Naive thymus-derived CD4-positive, alpha-beta T cell (primary cell): Measurements from ENCODE around the gene DCLRE1C. TPM values are rescaled to one million over a fixed set of nuclear protein-coding genes. Genes with fewer than 3 reads are reported as not detected.

ENCODE experiments used
- ATAC-seq: fragments of 150-1000 bp; cut with Tn5 transposase; 2 replicates; pipeline ENCODE4 v1.10.0; 2021; ENCODE audit warnings: mild to moderate bottlenecking, moderate library complexity
- CTCF ChIA-PET: fragments of 350-600 bp; sonication (Branson Sonifier 250); formaldehyde crosslinking; loops from one replicate; lab custom pipeline; 2021; ENCODE audit warnings: antibody characterized with exemption; lab: Charles Lee
- POLR2A ChIA-PET: fragments of 350-600 bp; sonication (Branson Sonifier 250); formaldehyde crosslinking; loops from one replicate; lab custom pipeline; 2021; ENCODE audit warnings: antibody characterized with exemption, inconsistent platforms; lab: Charles Lee
- DNase-seq, 9 donors: peaks; one replicate each; pipeline versions ENCODE4 v3.0.0 to v3.0.0-alpha.2; 2020 to 2022; ENCODE audit warnings: mixed read lengths in 1 of 9
- H3K27ac ChIP-seq: one replicate; pipeline ENCODE4 v1.7.0; 2013; ENCODE audit warnings: mild to moderate bottlenecking, low read depth, low read length, moderate library complexity
- H3K27me3 ChIP-seq, 2 donors: one replicate each; pipeline ENCODE4 v1.7.0; 2013; ENCODE audit warnings: low read length in 2 of 2, mild to moderate bottlenecking in 2 of 2, moderate library complexity in 2 of 2; ENCODE audit not compliant: control insufficient read depth in 2 of 2, insufficient read depth in 2 of 2
- H3K36me3 ChIP-seq, 3 experiments: 1 replicate in 2 of 3; 2 replicates in 1 of 3; pipeline ENCODE4 v1.7.0; 2013; ENCODE audit warnings: low read length in 3 of 3, mild to moderate bottlenecking in 3 of 3, moderate library complexity in 1 of 3; ENCODE audit not compliant: insufficient read depth in 3 of 3, control insufficient read depth in 2 of 3
- H3K4me1 ChIP-seq, 2 donors: one replicate each; pipeline ENCODE4 v1.7.0; 2013; ENCODE audit warnings: low read length in 2 of 2, mild to moderate bottlenecking in 2 of 2, moderate library complexity in 1 of 2; ENCODE audit not compliant: control insufficient read depth in 2 of 2, insufficient read depth in 2 of 2
- H3K4me3 ChIP-seq: 2 replicates; pipeline ENCODE4 v1.7.0; 2013; ENCODE audit warnings: mild to moderate bottlenecking, low read length
- H3K9me3 ChIP-seq, 3 experiments: 1 replicate in 2 of 3; 2 replicates in 1 of 3; pipeline ENCODE4 v1.7.0; 2013; ENCODE audit warnings: low read length in 3 of 3; ENCODE audit not compliant: control insufficient read depth in 2 of 3
- H3K27ac Mint-ChIP-seq, 9 donors: one replicate each; pipeline ENCODE4 v1.8.0; 2020 to 2022; ENCODE audit warnings: mixed read lengths in 9 of 9, mild to moderate bottlenecking in 8 of 9, moderate library complexity in 5 of 9, inconsistent platforms in 2 of 9
- H3K27me3 Mint-ChIP-seq, 5 donors: one replicate each; pipeline ENCODE4 v1.8.0; 2021 to 2022; ENCODE audit warnings: mixed read lengths in 5 of 5, mild to moderate bottlenecking in 1 of 5
- H3K36me3 Mint-ChIP-seq, 5 donors: one replicate each; pipeline ENCODE4 v1.8.0; 2020 to 2022; ENCODE audit warnings: mixed read lengths in 5 of 5, mild to moderate bottlenecking in 3 of 5, inconsistent platforms in 1 of 5
- H3K4me1 Mint-ChIP-seq, 7 donors: one replicate each; pipeline ENCODE4 v1.8.0; 2020 to 2022; ENCODE audit warnings: mixed read lengths in 7 of 7, mild to moderate bottlenecking in 3 of 7, inconsistent platforms in 1 of 7
- H3K4me3 Mint-ChIP-seq, 10 donors: one replicate each; pipeline ENCODE4 v1.8.0; 2020 to 2022; ENCODE audit warnings: mild to moderate bottlenecking in 10 of 10, mixed read lengths in 10 of 10, moderate library complexity in 6 of 10, inconsistent platforms in 2 of 10
- H3K9me3 Mint-ChIP-seq, 11 donors: one replicate each; pipeline ENCODE4 v1.8.0; 2020 to 2022; ENCODE audit warnings: mixed read lengths in 11 of 11, mild to moderate bottlenecking in 4 of 11, inconsistent platforms in 1 of 11, moderate library complexity in 1 of 11
- intact Hi-C, 2 donors: fragments of 100-400 bp; cut with micrococcal nuclease; formaldehyde crosslinking; loops; one replicate each; pipeline ENCODE4 v1.15.1; 2023
- polyA plus RNA-seq, 2 donors: library from polyadenylated mRNA; unstranded; fragments of 300-500 nt; fragmentation: Illumina TruSeq; gene quantifications; one replicate each; pipeline ENCODE4 v1.2.3, GENCODE V29; 2021
- total RNA-seq, 6 experiments: library from RNA in 5 of 6; stranded (reverse) in 5 of 6; gene quantifications; 1 replicate in 5 of 6; 2 replicates in 1 of 6; pipeline ENCODE4 v1.2.3 and lab custom pipeline; 2021 to 2026

The DCLRE1C gene
- total and polyA plus RNA-seq, 7 experiments from 2014 or later, result 16.4 to 38.7 (median 24.2) TPM

DNA sequence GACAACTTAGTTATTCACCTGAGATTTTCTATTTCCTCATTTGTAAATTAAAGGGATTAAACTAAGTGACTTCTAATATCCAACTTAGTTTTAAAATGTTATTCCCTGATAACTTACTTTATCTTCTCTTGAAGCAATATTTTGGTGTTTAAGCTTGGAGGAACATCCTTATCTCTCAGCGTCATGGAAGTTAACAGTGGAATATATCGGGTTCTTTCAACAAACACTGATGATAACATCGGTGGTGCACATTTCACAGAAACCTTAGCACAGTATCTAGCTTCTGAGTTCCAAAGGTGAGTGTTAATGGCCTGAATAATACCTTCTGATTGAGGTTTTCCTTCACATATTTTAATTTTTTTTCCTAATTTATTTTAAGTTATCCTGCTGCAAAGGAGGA is 101.7 kb downstream of the DCLRE1C start:
- H3K27ac Mint-ChIP-seq, result no peak overlapping the region
- CTCF ChIA-PET, result interaction anchor here (0.6 kb wide), 1 partner anchor 134 kb away, joined by 3 read pairs; no protein-coding TSS in a partner anchor
- POLR2A ChIA-PET, result no interaction called here
- H3K36me3 Mint-ChIP-seq, result peaks cover 3 to 53% (median 17%) of the 10 kb centered on the region in 5 donors
- Histone ChIP-seq H3K4me3 (no peak overlapping the region), H3K9me3 (no peaks in the 10 kb centered on the region), H3K36me3 (peaks cover 0 to 12% (median 7%) of the 10 kb centered on the region in 3 experiments), H3K27ac (no peak overlapping the region), H3K27me3 (no peaks in the 10 kb centered on the region), H3K4me1 (no peaks in the 10 kb centered on the region)
- no peak overlapping the region for H3K4me3 Mint-ChIP-seq
- DNase-seq (no peak), ATAC-seq (no peak)
- peaks cover 0 to 4% (median 0%) of the 10 kb centered on the region in 7 donors for H3K4me1 Mint-ChIP-seq
- no peaks in the 10 kb centered on the region for H3K27me3 Mint-ChIP-seq
- intact Hi-C loops, result no loop called here
- no peaks in the 10 kb centered on the region for H3K9me3 Mint-ChIP-seq

Other genes starting within 250 kb of the DCLRE1C start
- 100 to 1,000 TPM; 167 to 231 (median 189) TPM for gene FAM107B, start 179.2 kb downstream of the DCLRE1C start, total RNA-seq
- gene FAM107B, start 179.2 kb downstream of the DCLRE1C start, polyA plus RNA-seq, result 100 to 1,000 TPM; 213 to 236 TPM
- gene CDNF, start 116.1 kb downstream of the DCLRE1C start, total RNA-seq, result 1 to 10 TPM; 1.0 to 8.4 (median 4.9) TPM
- gene CDNF, start 116.1 kb downstream of the DCLRE1C start, polyA plus RNA-seq, result 1 to 10 TPM; 3.0 to 5.3 TPM
- gene HSPA14, start 115.8 kb downstream of the DCLRE1C start, total RNA-seq, result 10 to 100 TPM; 14.1 to 23.8 (median 17.6) TPM
- 10 to 100 TPM; 14.9 to 18.2 TPM for gene HSPA14, start 115.8 kb downstream of the DCLRE1C start, polyA plus RNA-seq
- gene MSANTD7, start 115.8 kb downstream of the DCLRE1C start, total RNA-seq, result 10 to 100 TPM; 16.2 to 31.4 (median 21.9) TPM
- 1 to 10 TPM; 7.6 to 8.3 TPM for gene MSANTD7, start 115.8 kb downstream of the DCLRE1C start, polyA plus RNA-seq
- 10 to 100 TPM in 1 of 5 experiments, 1 to 10 TPM in 4; 2.4 to 25.0 (median 6.8) TPM for gene SUV39H2, start 75.2 kb downstream of the DCLRE1C start, total RNA-seq
- 1 to 10 TPM; 6.4 to 7.2 TPM for gene SUV39H2, start 75.2 kb downstream of the DCLRE1C start, polyA plus RNA-seq
- gene MEIG1, start 5.3 kb upstream of the DCLRE1C start, total RNA-seq, result 1 to 10 TPM in 2 of 5 experiments, not detected in 3; 1.2 to 1.9 TPM
- gene MEIG1, start 5.3 kb upstream of the DCLRE1C start, polyA plus RNA-seq, result 1 to 10 TPM in 1 of 2 donors, not detected in 1; 1.3 TPM
- gene OLAH, start 89.8 kb upstream of the DCLRE1C start, total RNA-seq, result 1 to 10 TPM in 1 of 5 experiments, not detected in 4; 3.0 TPM
- gene OLAH, start 89.8 kb upstream of the DCLRE1C start, polyA plus RNA-seq, result not detected
- gene ACBD7, start 134.7 kb upstream of the DCLRE1C start, total RNA-seq, result 1 to 10 TPM in 1 of 5 experiments, under 1 TPM in 3, not detected in 1; 0.27 to 1.5 (median 0.60) TPM
- gene ACBD7, start 134.7 kb upstream of the DCLRE1C start, polyA plus RNA-seq, result under 1 TPM in 1 of 2 donors, not detected in 1; 0.43 TPM
- 10 to 100 TPM in 4 of 5 experiments, 1 to 10 TPM in 1; 7.6 to 22.4 (median 16.0) TPM for gene RPP38, start 143.3 kb upstream of the DCLRE1C start, total RNA-seq
- 10 to 100 TPM; 16.6 to 36.3 TPM for gene RPP38, start 143.3 kb upstream of the DCLRE1C start, polyA plus RNA-seq
- 10 to 100 TPM; 23.2 to 81.4 (median 39.1) TPM for gene NMT2, start 214.6 kb upstream of the DCLRE1C start, total RNA-seq
- gene NMT2, start 214.6 kb upstream of the DCLRE1C start, polyA plus RNA-seq, result 10 to 100 TPM; 43.8 TPM